Measurements from ENCODE around the gene CCDC9B.

Gene CCDC9B

GRCh38 chr15:40365624-40366456 is 25.1 kb upstream of the CCDC9B start:
- no peak for DNase-seq (ENCODE audit: low read depth)

GRCh38 chr15:40365016-40365415 is 24.3 kb upstream of the CCDC9B start:
- DNase-seq (ENCODE audit: low read depth), result no peak

GRCh38 chr15:40364251-40364650 is 23.5 kb upstream of the CCDC9B start:
- DNase-seq (ENCODE audit: low read depth), result no peak

- no peak for DNase-seq (ENCODE audit: low read depth)
These were observed 22.9 kb upstream of the CCDC9B start for GRCh38 chr15:40363611-40364010.

- no peak for DNase-seq (ENCODE audit: low read depth)
These were observed 20.9 kb upstream of the CCDC9B start for GRCh38 chr15:40361640-40362039.

- no peak for DNase-seq (ENCODE audit: low read depth)
These were observed 19.3 kb upstream of the CCDC9B start for GRCh38 chr15:40360015-40360414.

GRCh38 chr15:40358471-40359353 is 18.0 kb upstream of the CCDC9B start:
- DNase-seq (ENCODE audit: low read depth), result peak; percentile 38

GRCh38 chr15:40357723-40358470 is 17.2 kb upstream of the CCDC9B start, which contains the start of gene DISP2:
Gene DISP2, plus strand, starts transcription at chr15:40358219. Its CDS starts 103 bp downstream, at chr15:40358322.
- DNase-seq (ENCODE audit: low read depth), result peak; percentile 77

GRCh38 chr15:40357246-40357645 is 16.5 kb upstream of the CCDC9B start:
- no peak for DNase-seq (ENCODE audit: low read depth)

GRCh38 chr15:40355976-40356585 is 15.3 kb upstream of the CCDC9B start:
- DNase-seq (ENCODE audit: low read depth), result no peak

GRCh38 chr15:40354408-40355171 is 13.9 kb upstream of the CCDC9B start:
- DNase-seq (ENCODE audit: low read depth), result no peak

- DNase-seq (ENCODE audit: low read depth), result no peak
These were observed 13.0 kb upstream of the CCDC9B start for GRCh38 chr15:40353697-40354096.

- no peak for DNase-seq (ENCODE audit: low read depth)
These were observed 11.7 kb upstream of the CCDC9B start for GRCh38 chr15:40352281-40352901.

GRCh38 chr15:40349163-40349562 is 8.4 kb upstream of the CCDC9B start:
- no peak for DNase-seq (ENCODE audit: low read depth)

GRCh38 chr15:40348474-40348870 is 7.7 kb upstream of the CCDC9B start:
- no peak for DNase-seq (ENCODE audit: low read depth)

- DNase-seq (ENCODE audit: low read depth), result no peak
These were observed 7.1 kb upstream of the CCDC9B start for GRCh38 chr15:40347559-40348473.

- no peak for DNase-seq (ENCODE audit: low read depth)
These were observed 6.1 kb upstream of the CCDC9B start for GRCh38 chr15:40346579-40347558.

- no peak for DNase-seq (ENCODE audit: low read depth)
These were observed 5.3 kb upstream of the CCDC9B start for GRCh38 chr15:40345867-40346578.
